ENCODE data around the gene XYLT2.
A peak's percentile ranks its signal among the peaks of the same experiment; 100 is the strongest.

Gene XYLT2

GRCh38 chr17:50379351-50380132 lies 33.6 kb downstream of the XYLT2 start:
- H2BK15ac ChIP-seq (ENCODE audit: low read depth, poor library complexity, severe bottlenecking), result no peak overlapping the region
- no peak for DNase-seq
- 97% methylated on average over 5 of the region's 6 CpGs for WGBS
- H2BK12ac ChIP-seq (ENCODE audit: low read length in 2 of 2), result no peak overlapping the region
- no peak overlapping the region for H2AFZ ChIP-seq (ENCODE audit: low read depth, low read length)
- H2BK5ac ChIP-seq (ENCODE audit: low read depth, low read length, poor library complexity, severe bottlenecking), result no peak overlapping the region
- no peak overlapping the region for H3K4me2 ChIP-seq (ENCODE audit: low read length, poor library complexity, severe bottlenecking)
- no peak overlapping the region for H3K23ac ChIP-seq (ENCODE audit: low read length in 2 of 2)
- no peak overlapping the region for H4K8ac ChIP-seq (ENCODE audit: low read length)
- H3K4me1 ChIP-seq (ENCODE audit: control insufficient read depth, insufficient read depth, low read depth, low read length), result no peaks in the 10 kb centered on the region
- H3K4ac ChIP-seq (ENCODE audit: low read depth in 1 of 2, low read length in 2 of 2), result no peak overlapping the region
- no peaks in the 10 kb centered on the region for H3K27me3 ChIP-seq (ENCODE audit: control insufficient read depth in 1 of 2, insufficient read depth in 1 of 2, low read length in 2 of 2)
- no peak overlapping the region for H2BK120ac ChIP-seq (ENCODE audit: low read depth, low read length)
- H3K79me1 ChIP-seq (replicated peaks; ENCODE audit: low read length, poor library complexity, severe bottlenecking), result peaks cover 7% of the 10 kb centered on the region
- peaks cover 53 to 65% of the 10 kb centered on the region in 2 experiments for H3K36me3 ChIP-seq (ENCODE audit: control insufficient read depth in 1 of 2, insufficient read depth in 2 of 2, low read depth in 1 of 2, low read length in 2 of 2)
- no peak overlapping the region for H3K27ac ChIP-seq (ENCODE audit: low read length, poor library complexity, severe bottlenecking)
- H2AK5ac ChIP-seq (ENCODE audit: low read length, severe bottlenecking), result no peak overlapping the region
- H3K9me3 ChIP-seq (ENCODE audit: control insufficient read depth, low read length), result no peaks in the 10 kb centered on the region
- H3K4me3 ChIP-seq (ENCODE audit: insufficient read depth in 1 of 2, low read depth in 1 of 2, low read length in 2 of 2), result no peak overlapping the region
- H3K9ac ChIP-seq (ENCODE audit: low read length), result no peak overlapping the region
- H4K91ac ChIP-seq (ENCODE audit: low read length), result no peak overlapping the region
- H3K18ac ChIP-seq (ENCODE audit: low read depth in 1 of 2, low read length in 2 of 2), result no peak overlapping the region
- no peak overlapping the region for H3K14ac ChIP-seq (ENCODE audit: low read length in 2 of 2)

GRCh38 chr17:50380369-50381259 lies 34.7 kb downstream of the XYLT2 start:
- Histone ChIP-seq H2BK120ac (ENCODE audit: low read depth, low read length) (no peak overlapping the region), H4K91ac (ENCODE audit: low read length) (no peak overlapping the region), H3K4ac (ENCODE audit: low read depth in 1 of 2, low read length in 2 of 2) (no peak overlapping the region), H2AFZ (ENCODE audit: low read depth, low read length) (no peak overlapping the region), H3K36me3 (ENCODE audit: control insufficient read depth in 1 of 2, insufficient read depth in 2 of 2, low read depth in 1 of 2, low read length in 2 of 2) (peaks cover 59 to 74% of the 10 kb centered on the region in 2 experiments), H3K18ac (ENCODE audit: low read depth in 1 of 2, low read length in 2 of 2) (no peak overlapping the region), H3K4me3 (ENCODE audit: insufficient read depth in 1 of 2, low read depth in 1 of 2, low read length in 2 of 2) (no peak overlapping the region), H2AK5ac (ENCODE audit: low read length, severe bottlenecking) (no peak overlapping the region), H3K9ac (ENCODE audit: low read length) (no peak overlapping the region), H2BK12ac (ENCODE audit: low read length in 2 of 2) (no peak overlapping the region), H4K8ac (ENCODE audit: low read length) (peak overlapping the region; percentile 32), H3K9me3 (ENCODE audit: control insufficient read depth, low read length) (no peaks in the 10 kb centered on the region), H3K79me1 (replicated peaks; ENCODE audit: low read length, poor library complexity, severe bottlenecking) (peaks cover 8% of the 10 kb centered on the region), H2BK5ac (ENCODE audit: low read depth, low read length, poor library complexity, severe bottlenecking) (no peak overlapping the region), H3K23ac (ENCODE audit: low read length in 2 of 2) (no peak overlapping the region), H3K4me2 (ENCODE audit: low read length, poor library complexity, severe bottlenecking) (no peak overlapping the region), H3K27ac (ENCODE audit: low read length, poor library complexity, severe bottlenecking) (no peak overlapping the region), H3K14ac (ENCODE audit: low read length in 2 of 2) (no peak overlapping the region), H3K4me1 (ENCODE audit: control insufficient read depth, insufficient read depth, low read depth, low read length) (no peaks in the 10 kb centered on the region), H3K27me3 (ENCODE audit: control insufficient read depth in 1 of 2, insufficient read depth in 1 of 2, low read length in 2 of 2) (no peaks in the 10 kb centered on the region), H2BK15ac (ENCODE audit: low read depth, poor library complexity, severe bottlenecking) (no peak overlapping the region)
- DNase-seq, result no peak
- 93% methylated on average over 13 of the region's 13 CpGs for WGBS

- Histone ChIP-seq H3K79me1 (replicated peaks; ENCODE audit: low read length, poor library complexity, severe bottlenecking) (peaks cover 8% of the 10 kb centered on the region), H2BK120ac (ENCODE audit: low read depth, low read length) (no peak overlapping the region)
Observed at GRCh38 chr17:50381260-50381815, 35.4 kb downstream of the XYLT2 start.

GRCh38 chr17:50381920-50382319 lies 36.0 kb downstream of the XYLT2 start:
- DNase-seq, result no peak
- Histone ChIP-seq H3K23ac (ENCODE audit: low read length in 2 of 2) (no peak overlapping the region), H2AK5ac (ENCODE audit: low read length, severe bottlenecking) (no peak overlapping the region), H4K8ac (ENCODE audit: low read length) (no peak overlapping the region), H3K27me3 (ENCODE audit: control insufficient read depth in 1 of 2, insufficient read depth in 1 of 2, low read length in 2 of 2) (no peaks in the 10 kb centered on the region), H4K91ac (ENCODE audit: low read length) (no peak overlapping the region), H2BK120ac (ENCODE audit: low read depth, low read length) (no peak overlapping the region), H3K4me3 (ENCODE audit: insufficient read depth in 1 of 2, low read depth in 1 of 2, low read length in 2 of 2) (no peak overlapping the region), H3K36me3 (ENCODE audit: control insufficient read depth in 1 of 2, insufficient read depth in 2 of 2, low read depth in 1 of 2, low read length in 2 of 2) (peaks cover 67 to 86% of the 10 kb centered on the region in 2 experiments), H3K14ac (ENCODE audit: low read length in 2 of 2) (no peak overlapping the region), H2AFZ (ENCODE audit: low read depth, low read length) (no peak overlapping the region), H3K4me1 (ENCODE audit: control insufficient read depth, insufficient read depth, low read depth, low read length) (peaks cover 2% of the 10 kb centered on the region), H2BK5ac (ENCODE audit: low read depth, low read length, poor library complexity, severe bottlenecking) (no peak overlapping the region), H3K9ac (ENCODE audit: low read length) (no peak overlapping the region), H3K18ac (ENCODE audit: low read depth in 1 of 2, low read length in 2 of 2) (no peak overlapping the region), H3K4ac (ENCODE audit: low read depth in 1 of 2, low read length in 2 of 2) (no peak overlapping the region), H3K9me3 (ENCODE audit: control insufficient read depth, low read length) (no peaks in the 10 kb centered on the region), H3K4me2 (ENCODE audit: low read length, poor library complexity, severe bottlenecking) (no peak overlapping the region), H3K79me1 (replicated peaks; ENCODE audit: low read length, poor library complexity, severe bottlenecking) (peaks cover 11% of the 10 kb centered on the region), H3K27ac (ENCODE audit: low read length, poor library complexity, severe bottlenecking) (no peak overlapping the region), H2BK12ac (ENCODE audit: low read length in 2 of 2) (no peak overlapping the region), H2BK15ac (ENCODE audit: low read depth, poor library complexity, severe bottlenecking) (no peak overlapping the region)
- WGBS, result 93% methylated on average over 3 of the region's 3 CpGs

More at GRCh38 chr17:50381260-50381815, 35.4 kb downstream of the XYLT2 start:
- H2BK5ac ChIP-seq (ENCODE audit: low read depth, low read length, poor library complexity, severe bottlenecking), result no peak overlapping the region
- no peak overlapping the region for H3K4ac ChIP-seq (ENCODE audit: low read depth in 1 of 2, low read length in 2 of 2)
- no peaks in the 10 kb centered on the region for H3K9me3 ChIP-seq (ENCODE audit: control insufficient read depth, low read length)
- H2BK12ac ChIP-seq (ENCODE audit: low read length in 2 of 2), result no peak overlapping the region
- H3K27me3 ChIP-seq (ENCODE audit: control insufficient read depth in 1 of 2, insufficient read depth in 1 of 2, low read length in 2 of 2), result no peaks in the 10 kb centered on the region
- H4K8ac ChIP-seq (ENCODE audit: low read length), result no peak overlapping the region
- H2BK15ac ChIP-seq (ENCODE audit: low read depth, poor library complexity, severe bottlenecking), result no peak overlapping the region
- no peak overlapping the region for H2AK5ac ChIP-seq (ENCODE audit: low read length, severe bottlenecking)
- H3K18ac ChIP-seq (ENCODE audit: low read depth in 1 of 2, low read length in 2 of 2), result no peak overlapping the region
- H4K91ac ChIP-seq (ENCODE audit: low read length), result no peak overlapping the region
- H3K4me2 ChIP-seq (ENCODE audit: low read length, poor library complexity, severe bottlenecking), result no peak overlapping the region
- H3K36me3 ChIP-seq (ENCODE audit: control insufficient read depth in 1 of 2, insufficient read depth in 2 of 2, low read depth in 1 of 2, low read length in 2 of 2), result peaks cover 61 to 80% of the 10 kb centered on the region in 2 experiments
- DNase-seq, result no peak
- no peak overlapping the region for H3K23ac ChIP-seq (ENCODE audit: low read length in 2 of 2)
- WGBS, result 96% methylated on average over 7 of the region's 7 CpGs
- no peak overlapping the region for H3K27ac ChIP-seq (ENCODE audit: low read length, poor library complexity, severe bottlenecking)
- no peak overlapping the region for H3K14ac ChIP-seq (ENCODE audit: low read length in 2 of 2)
- no peak overlapping the region for H3K4me3 ChIP-seq (ENCODE audit: insufficient read depth in 1 of 2, low read depth in 1 of 2, low read length in 2 of 2)
- H3K4me1 ChIP-seq (ENCODE audit: control insufficient read depth, insufficient read depth, low read depth, low read length), result no peaks in the 10 kb centered on the region
- H2AFZ ChIP-seq (ENCODE audit: low read depth, low read length), result no peak overlapping the region
- no peak overlapping the region for H3K9ac ChIP-seq (ENCODE audit: low read length)

Data from mesenchymal stem cell (in vitro differentiated cells and primary cell).